Esophagus muscularis mucosa (tissue), 4 donors: ENCODE data around the gene MSANTD1.

Source experiments
- EP300 ChIP-seq: sonication (generic); formaldehyde crosslinking; IDR thresholded peaks from one replicate; pipeline ENCODE4 v1.6.1; 2017; ENCODE audit warnings: antibody characterized with exemption
- POLR2A ChIP-seq: fragments of 450-650 bp; IDR thresholded peaks from one replicate; pipeline ENCODE4 v1.6.1; 2017; ENCODE audit warnings: antibody characterized with exemption, moderate library complexity, mild to moderate bottlenecking, low read depth
- POLR2AphosphoS5 ChIP-seq, 2 donors: sonication (generic); formaldehyde crosslinking; IDR thresholded peaks; one replicate each; pipeline ENCODE4 v1.6.1; 2017; ENCODE audit warnings: antibody characterized with exemption in 2 of 2
- TF ChIP-seq, protein P1 (sequence below), 3 experiments: fragments of 200-600 bp in 2 of 3; fragments of 450-650 bp in 1 of 3; sonication (generic) in 2 of 3; IDR thresholded peaks; one replicate each; pipeline ENCODE4 v1.5.1; 2017 to 2019; ENCODE audit warnings: antibody characterized with exemption in 3 of 3, mild to moderate bottlenecking in 2 of 3, moderate library complexity in 1 of 3

- TF ChIP-seq, protein P1, sequence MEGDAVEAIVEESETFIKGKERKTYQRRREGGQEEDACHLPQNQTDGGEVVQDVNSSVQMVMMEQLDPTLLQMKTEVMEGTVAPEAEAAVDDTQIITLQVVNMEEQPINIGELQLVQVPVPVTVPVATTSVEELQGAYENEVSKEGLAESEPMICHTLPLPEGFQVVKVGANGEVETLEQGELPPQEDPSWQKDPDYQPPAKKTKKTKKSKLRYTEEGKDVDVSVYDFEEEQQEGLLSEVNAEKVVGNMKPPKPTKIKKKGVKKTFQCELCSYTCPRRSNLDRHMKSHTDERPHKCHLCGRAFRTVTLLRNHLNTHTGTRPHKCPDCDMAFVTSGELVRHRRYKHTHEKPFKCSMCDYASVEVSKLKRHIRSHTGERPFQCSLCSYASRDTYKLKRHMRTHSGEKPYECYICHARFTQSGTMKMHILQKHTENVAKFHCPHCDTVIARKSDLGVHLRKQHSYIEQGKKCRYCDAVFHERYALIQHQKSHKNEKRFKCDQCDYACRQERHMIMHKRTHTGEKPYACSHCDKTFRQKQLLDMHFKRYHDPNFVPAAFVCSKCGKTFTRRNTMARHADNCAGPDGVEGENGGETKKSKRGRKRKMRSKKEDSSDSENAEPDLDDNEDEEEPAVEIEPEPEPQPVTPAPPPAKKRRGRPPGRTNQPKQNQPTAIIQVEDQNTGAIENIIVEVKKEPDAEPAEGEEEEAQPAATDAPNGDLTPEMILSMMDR (IDR thresholded peaks at IDR 0.05) = no peak
- TF ChIP-seq POLR2AphosphoS5 (IDR thresholded peaks at IDR 0.05) (no peak), POLR2A (no peak), EP300 (no peak)
Measured at GRCh38 chr4:3229328-3229727, 19.6 kb upstream of the MSANTD1 start.
